ENCODE measurements around the gene MUC12. TPM values are rescaled to one million over a fixed set of nuclear protein-coding genes. Genes with fewer than 3 reads are reported as not detected.

Gene MUC12
- total and polyA plus RNA-seq, 2 of the 13 experiments (the other 11 are each of a cell fraction or from before 2014, with no cell fraction given): not detected

DNA sequence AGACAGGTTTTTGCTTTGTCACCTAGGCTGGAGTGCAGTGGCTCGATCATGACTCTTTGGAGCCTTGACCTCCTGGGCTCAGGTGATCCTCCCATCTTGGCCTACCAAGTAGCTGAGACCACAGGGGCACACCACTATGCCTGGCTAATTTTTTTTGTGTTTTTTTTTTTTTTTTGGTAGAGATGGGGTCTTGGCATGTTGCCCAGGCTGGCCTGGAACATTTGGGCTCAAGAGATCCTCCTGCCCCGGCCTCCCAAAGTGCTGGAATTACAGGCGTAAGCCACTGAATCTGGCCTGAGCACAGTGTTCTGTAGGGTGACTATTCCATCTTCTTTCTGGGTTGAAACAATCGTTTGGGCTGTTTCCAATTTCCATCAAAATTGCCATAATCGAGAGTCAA lies 21.6 kb upstream of the MUC12 start:
- no peak overlapping the region for H3K4me2 ChIP-seq (ENCODE audit: low read depth, low read length)
- H3K27me3 ChIP-seq (ENCODE audit: control insufficient read depth in 1 of 2, insufficient read depth in 2 of 2, low read length in 2 of 2): peaks cover 2 to 18% of the 10 kb centered on the region in 2 experiments; a peak in 3 of 5 replicates
- no peaks in the 10 kb centered on the region for H3K36me3 ChIP-seq (replicated peaks in 1 of 2; ENCODE audit: control insufficient read depth in 1 of 2, insufficient read depth in 2 of 2, low read length in 2 of 2)
- no peaks in the 10 kb centered on the region for H3K79me2 ChIP-seq (ENCODE audit: insufficient read depth, low read length)
- no TSS peak for BruUV-seq (replicated peaks)
- ChIA-PET POLR2A (no interaction called here), CTCF (ENCODE audit: low intra/inter-chr PET ratio, low total read pairs) (no interaction called here)
- intact Hi-C loops (cut with micrococcal nuclease; ENCODE audit: unreplicated experiment) (no loop called here), in situ Hi-C loops (cut with HindIII; ENCODE audit: extremely low pct_ligation_motif_present, low pct_unique_long_range_greater_than_20kb) (no loop called here)
- no peaks in the 10 kb centered on the region for H3K9me3 ChIP-seq (ENCODE audit: low read length)
- no peak overlapping the region for H2AFZ ChIP-seq (ENCODE audit: low read length)
- no peak overlapping the region for H3K27ac ChIP-seq (ENCODE audit: extremely low read length, insufficient read depth, low read length)
- H3K9ac ChIP-seq (ENCODE audit: insufficient read depth, low read depth, low read length): no peak overlapping the region
- no peak overlapping the region for H3K4me3 ChIP-seq (replicated peaks in 1 of 3; ENCODE audit: insufficient read depth in 1 of 3, low read depth in 2 of 3, low read length in 3 of 3)
- H3K4me1 ChIP-seq (ENCODE audit: insufficient read depth, low read length): peaks cover 12% of the 10 kb centered on the region; the same call in 1 of the 2 replicates
- WGBS (ENCODE audit: low lambda C conversion rate): 50% methylated on average over 5 of the region's 5 CpGs
- DNase-seq (ENCODE audit: low spot score) (no peak), ATAC-seq (no peak), FAIRE-seq (no peak)
- H4K20me1 ChIP-seq (ENCODE audit: insufficient read depth, low read length): no peaks in the 10 kb centered on the region
- no peak for TF ChIP-seq KAT8 (CRISPR knock-in tag; IDR thresholded peaks at IDR 0.05)
- no peak for TF ChIP-seq SRF (IDR thresholded peaks at IDR 0.05; ENCODE audit: low read depth, low read length)
- no peak for TF ChIP-seq SYNCRIP (IDR thresholded peaks at IDR 0.05; ENCODE audit: insufficient read depth, low read depth, low read length)
- TF ChIP-seq, protein P1, sequence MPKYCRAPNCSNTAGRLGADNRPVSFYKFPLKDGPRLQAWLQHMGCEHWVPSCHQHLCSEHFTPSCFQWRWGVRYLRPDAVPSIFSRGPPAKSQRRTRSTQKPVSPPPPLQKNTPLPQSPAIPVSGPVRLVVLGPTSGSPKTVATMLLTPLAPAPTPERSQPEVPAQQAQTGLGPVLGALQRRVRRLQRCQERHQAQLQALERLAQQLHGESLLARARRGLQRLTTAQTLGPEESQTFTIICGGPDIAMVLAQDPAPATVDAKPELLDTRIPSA (CRISPR knock-in tag; IDR thresholded peaks at IDR 0.05; ENCODE audit: borderline replicate concordance): no peak
- no peak for TF ChIP-seq FLYWCH1 (CRISPR knock-in tag; IDR thresholded peaks at IDR 0.05)
- no peak for TF ChIP-seq RAD21 (CRISPR knock-in tag; IDR thresholded peaks at IDR 0.05)
- no peak for TF ChIP-seq ETV5 (CRISPR knock-in tag; IDR thresholded peaks at IDR 0.05; ENCODE audit: borderline replicate concordance)
- TF ChIP-seq, protein P2, sequence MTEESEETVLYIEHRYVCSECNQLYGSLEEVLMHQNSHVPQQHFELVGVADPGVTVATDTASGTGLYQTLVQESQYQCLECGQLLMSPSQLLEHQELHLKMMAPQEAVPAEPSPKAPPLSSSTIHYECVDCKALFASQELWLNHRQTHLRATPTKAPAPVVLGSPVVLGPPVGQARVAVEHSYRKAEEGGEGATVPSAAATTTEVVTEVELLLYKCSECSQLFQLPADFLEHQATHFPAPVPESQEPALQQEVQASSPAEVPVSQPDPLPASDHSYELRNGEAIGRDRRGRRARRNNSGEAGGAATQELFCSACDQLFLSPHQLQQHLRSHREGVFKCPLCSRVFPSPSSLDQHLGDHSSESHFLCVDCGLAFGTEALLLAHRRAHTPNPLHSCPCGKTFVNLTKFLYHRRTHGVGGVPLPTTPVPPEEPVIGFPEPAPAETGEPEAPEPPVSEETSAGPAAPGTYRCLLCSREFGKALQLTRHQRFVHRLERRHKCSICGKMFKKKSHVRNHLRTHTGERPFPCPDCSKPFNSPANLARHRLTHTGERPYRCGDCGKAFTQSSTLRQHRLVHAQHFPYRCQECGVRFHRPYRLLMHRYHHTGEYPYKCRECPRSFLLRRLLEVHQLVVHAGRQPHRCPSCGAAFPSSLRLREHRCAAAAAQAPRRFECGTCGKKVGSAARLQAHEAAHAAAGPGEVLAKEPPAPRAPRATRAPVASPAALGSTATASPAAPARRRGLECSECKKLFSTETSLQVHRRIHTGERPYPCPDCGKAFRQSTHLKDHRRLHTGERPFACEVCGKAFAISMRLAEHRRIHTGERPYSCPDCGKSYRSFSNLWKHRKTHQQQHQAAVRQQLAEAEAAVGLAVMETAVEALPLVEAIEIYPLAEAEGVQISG (CRISPR knock-in tag; IDR thresholded peaks at IDR 0.05): no peak
- TF ChIP-seq RAD51 (IDR thresholded peaks at IDR 0.05; ENCODE audit: borderline replicate concordance): no peak
- no peak for TF ChIP-seq ZKSCAN8 (CRISPR knock-in tag; IDR thresholded peaks at IDR 0.05; ENCODE audit: borderline replicate concordance)
- no peak for TF ChIP-seq GLI4 (CRISPR knock-in tag; IDR thresholded peaks at IDR 0.05; ENCODE audit: borderline replicate concordance)
- TF ChIP-seq, protein P3, sequence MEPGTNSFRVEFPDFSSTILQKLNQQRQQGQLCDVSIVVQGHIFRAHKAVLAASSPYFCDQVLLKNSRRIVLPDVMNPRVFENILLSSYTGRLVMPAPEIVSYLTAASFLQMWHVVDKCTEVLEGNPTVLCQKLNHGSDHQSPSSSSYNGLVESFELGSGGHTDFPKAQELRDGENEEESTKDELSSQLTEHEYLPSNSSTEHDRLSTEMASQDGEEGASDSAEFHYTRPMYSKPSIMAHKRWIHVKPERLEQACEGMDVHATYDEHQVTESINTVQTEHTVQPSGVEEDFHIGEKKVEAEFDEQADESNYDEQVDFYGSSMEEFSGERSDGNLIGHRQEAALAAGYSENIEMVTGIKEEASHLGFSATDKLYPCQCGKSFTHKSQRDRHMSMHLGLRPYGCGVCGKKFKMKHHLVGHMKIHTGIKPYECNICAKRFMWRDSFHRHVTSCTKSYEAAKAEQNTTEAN (CRISPR knock-in tag; conservative IDR thresholded peaks at IDR 0.05): no peak
- no peak for TF ChIP-seq ATF7 (IDR thresholded peaks at IDR 0.05)
- TF ChIP-seq ATF7 (CRISPR knock-in tag; IDR thresholded peaks at IDR 0.05): no peak
- TF ChIP-seq ZNF432 (CRISPR knock-in tag; IDR thresholded peaks at IDR 0.05; ENCODE audit: borderline replicate concordance): no peak
- TF ChIP-seq ZNF746 (CRISPR knock-in tag; IDR thresholded peaks at IDR 0.05): no peak
- TF ChIP-seq ATF1 (CRISPR knock-in tag; IDR thresholded peaks at IDR 0.05): no peak

All from HepG2 (cell line).